ENCODE measurements around the gene MEIS1. TPM values are rescaled to one million over a fixed set of nuclear protein-coding genes. Genes with fewer than 3 reads are reported as not detected.

Gene MEIS1
- total and polyA plus RNA-seq, 2 of the 8 experiments (the other 6 are each of a cell fraction or from before 2014, with no cell fraction given), result 0.17 to 1.2 TPM

- TF ChIP-seq, protein P1, sequence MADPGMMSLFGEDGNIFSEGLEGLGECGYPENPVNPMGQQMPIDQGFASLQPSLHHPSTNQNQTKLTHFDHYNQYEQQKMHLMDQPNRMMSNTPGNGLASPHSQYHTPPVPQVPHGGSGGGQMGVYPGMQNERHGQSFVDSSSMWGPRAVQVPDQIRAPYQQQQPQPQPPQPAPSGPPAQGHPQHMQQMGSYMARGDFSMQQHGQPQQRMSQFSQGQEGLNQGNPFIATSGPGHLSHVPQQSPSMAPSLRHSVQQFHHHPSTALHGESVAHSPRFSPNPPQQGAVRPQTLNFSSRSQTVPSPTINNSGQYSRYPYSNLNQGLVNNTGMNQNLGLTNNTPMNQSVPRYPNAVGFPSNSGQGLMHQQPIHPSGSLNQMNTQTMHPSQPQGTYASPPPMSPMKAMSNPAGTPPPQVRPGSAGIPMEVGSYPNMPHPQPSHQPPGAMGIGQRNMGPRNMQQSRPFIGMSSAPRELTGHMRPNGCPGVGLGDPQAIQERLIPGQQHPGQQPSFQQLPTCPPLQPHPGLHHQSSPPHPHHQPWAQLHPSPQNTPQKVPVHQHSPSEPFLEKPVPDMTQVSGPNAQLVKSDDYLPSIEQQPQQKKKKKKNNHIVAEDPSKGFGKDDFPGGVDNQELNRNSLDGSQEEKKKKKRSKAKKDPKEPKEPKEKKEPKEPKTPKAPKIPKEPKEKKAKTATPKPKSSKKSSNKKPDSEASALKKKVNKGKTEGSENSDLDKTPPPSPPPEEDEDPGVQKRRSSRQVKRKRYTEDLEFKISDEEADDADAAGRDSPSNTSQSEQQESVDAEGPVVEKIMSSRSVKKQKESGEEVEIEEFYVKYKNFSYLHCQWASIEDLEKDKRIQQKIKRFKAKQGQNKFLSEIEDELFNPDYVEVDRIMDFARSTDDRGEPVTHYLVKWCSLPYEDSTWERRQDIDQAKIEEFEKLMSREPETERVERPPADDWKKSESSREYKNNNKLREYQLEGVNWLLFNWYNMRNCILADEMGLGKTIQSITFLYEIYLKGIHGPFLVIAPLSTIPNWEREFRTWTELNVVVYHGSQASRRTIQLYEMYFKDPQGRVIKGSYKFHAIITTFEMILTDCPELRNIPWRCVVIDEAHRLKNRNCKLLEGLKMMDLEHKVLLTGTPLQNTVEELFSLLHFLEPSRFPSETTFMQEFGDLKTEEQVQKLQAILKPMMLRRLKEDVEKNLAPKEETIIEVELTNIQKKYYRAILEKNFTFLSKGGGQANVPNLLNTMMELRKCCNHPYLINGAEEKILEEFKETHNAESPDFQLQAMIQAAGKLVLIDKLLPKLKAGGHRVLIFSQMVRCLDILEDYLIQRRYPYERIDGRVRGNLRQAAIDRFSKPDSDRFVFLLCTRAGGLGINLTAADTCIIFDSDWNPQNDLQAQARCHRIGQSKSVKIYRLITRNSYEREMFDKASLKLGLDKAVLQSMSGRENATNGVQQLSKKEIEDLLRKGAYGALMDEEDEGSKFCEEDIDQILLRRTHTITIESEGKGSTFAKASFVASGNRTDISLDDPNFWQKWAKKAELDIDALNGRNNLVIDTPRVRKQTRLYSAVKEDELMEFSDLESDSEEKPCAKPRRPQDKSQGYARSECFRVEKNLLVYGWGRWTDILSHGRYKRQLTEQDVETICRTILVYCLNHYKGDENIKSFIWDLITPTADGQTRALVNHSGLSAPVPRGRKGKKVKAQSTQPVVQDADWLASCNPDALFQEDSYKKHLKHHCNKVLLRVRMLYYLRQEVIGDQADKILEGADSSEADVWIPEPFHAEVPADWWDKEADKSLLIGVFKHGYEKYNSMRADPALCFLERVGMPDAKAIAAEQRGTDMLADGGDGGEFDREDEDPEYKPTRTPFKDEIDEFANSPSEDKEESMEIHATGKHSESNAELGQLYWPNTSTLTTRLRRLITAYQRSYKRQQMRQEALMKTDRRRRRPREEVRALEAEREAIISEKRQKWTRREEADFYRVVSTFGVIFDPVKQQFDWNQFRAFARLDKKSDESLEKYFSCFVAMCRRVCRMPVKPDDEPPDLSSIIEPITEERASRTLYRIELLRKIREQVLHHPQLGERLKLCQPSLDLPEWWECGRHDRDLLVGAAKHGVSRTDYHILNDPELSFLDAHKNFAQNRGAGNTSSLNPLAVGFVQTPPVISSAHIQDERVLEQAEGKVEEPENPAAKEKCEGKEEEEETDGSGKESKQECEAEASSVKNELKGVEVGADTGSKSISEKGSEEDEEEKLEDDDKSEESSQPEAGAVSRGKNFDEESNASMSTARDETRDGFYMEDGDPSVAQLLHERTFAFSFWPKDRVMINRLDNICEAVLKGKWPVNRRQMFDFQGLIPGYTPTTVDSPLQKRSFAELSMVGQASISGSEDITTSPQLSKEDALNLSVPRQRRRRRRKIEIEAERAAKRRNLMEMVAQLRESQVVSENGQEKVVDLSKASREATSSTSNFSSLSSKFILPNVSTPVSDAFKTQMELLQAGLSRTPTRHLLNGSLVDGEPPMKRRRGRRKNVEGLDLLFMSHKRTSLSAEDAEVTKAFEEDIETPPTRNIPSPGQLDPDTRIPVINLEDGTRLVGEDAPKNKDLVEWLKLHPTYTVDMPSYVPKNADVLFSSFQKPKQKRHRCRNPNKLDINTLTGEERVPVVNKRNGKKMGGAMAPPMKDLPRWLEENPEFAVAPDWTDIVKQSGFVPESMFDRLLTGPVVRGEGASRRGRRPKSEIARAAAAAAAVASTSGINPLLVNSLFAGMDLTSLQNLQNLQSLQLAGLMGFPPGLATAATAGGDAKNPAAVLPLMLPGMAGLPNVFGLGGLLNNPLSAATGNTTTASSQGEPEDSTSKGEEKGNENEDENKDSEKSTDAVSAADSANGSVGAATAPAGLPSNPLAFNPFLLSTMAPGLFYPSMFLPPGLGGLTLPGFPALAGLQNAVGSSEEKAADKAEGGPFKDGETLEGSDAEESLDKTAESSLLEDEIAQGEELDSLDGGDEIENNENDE (IDR thresholded peaks at IDR 0.05; ENCODE audit: insufficient replicate concordance, low read length), result peak; percentile 5
- no peak for TF ChIP-seq TAF7 (optimal IDR thresholded peaks at IDR 0.05; ENCODE audit: borderline replicate concordance, low read depth, low read length)
- TF ChIP-seq CHD1 (IDR thresholded peaks at IDR 0.05; ENCODE audit: low read depth, low read length), result no peak
- TF ChIP-seq BRCA1 (IDR thresholded peaks at IDR 0.05; ENCODE audit: low read depth, low read length), result no peak
- TF ChIP-seq CREB1 (IDR thresholded peaks at IDR 0.05), result peak; percentile 19; the same call in 1 of the 2 replicates
- TF ChIP-seq POLR2A (IDR thresholded peaks at IDR 0.05; ENCODE audit: control extremely low read depth in 1 of 2, low read depth in 2 of 2, low read length in 2 of 2), result no peak
- peak; percentile 42 for TF ChIP-seq EZH2 (IDR thresholded peaks at IDR 0.05; ENCODE audit: low read depth, low read length, severe bottlenecking)
- no peak for TF ChIP-seq SAP30 (IDR thresholded peaks at IDR 0.05; ENCODE audit: insufficient read depth, insufficient replicate concordance, low read length)
- no peak for TF ChIP-seq RFX5 (IDR thresholded peaks at IDR 0.05; ENCODE audit: borderline replicate concordance, low read depth, low read length)
- TF ChIP-seq TEAD4 (IDR thresholded peaks at IDR 0.05; ENCODE audit: low read depth, low read length), result no peak
Observed at GRCh38 chr2:66445925-66446871, 11.3 kb downstream of the MEIS1 start (continued).

Measured in H1 (cell line).